Prostate gland (tissue), 2 donors: ENCODE data around the gene DAP. TPM values are rescaled to one million over a fixed set of nuclear protein-coding genes. Genes with fewer than 3 reads are reported as not detected.

Experiments
- DNase-seq: peaks from one replicate; pipeline ENCODE4 v3.0.0-alpha.2; 2019; ENCODE audit warnings: low spot score
- H3K27ac ChIP-seq, 2 donors: fragments of 200-600 bp; sonication (generic); 2 replicates each; pipeline ENCODE4 v1.5.1; 2017 to 2019
- H3K27me3 ChIP-seq: fragments of 200-600 bp; sonication (generic); replicated peaks from 2 replicates; pipeline ENCODE4 v1.5.1; 2019; ENCODE audit not compliant: insufficient read depth
- H3K36me3 ChIP-seq, 2 donors: fragments of 200-600 bp; sonication (generic); 1 replicate in 1 of 2; 2 replicates in 1 of 2; pipeline versions ENCODE4 v1.5.1 to v1.8.1; 2017 to 2019
- H3K4me1 ChIP-seq: fragments of 200-600 bp; sonication (generic); replicated peaks from 2 replicates; pipeline ENCODE4 v1.5.1; 2019
- H3K4me3 ChIP-seq, 2 donors: fragments of 200-600 bp; sonication (generic); 2 replicates each; pipeline ENCODE4 v1.5.1; 2017 to 2019
- H3K9me3 ChIP-seq: fragments of 200-600 bp; sonication (generic); 2 replicates; pipeline ENCODE4 v1.5.1; 2017
- CTCF ChIP-seq, 4 experiments: fragments of 200-600 bp in 2 of 4; fragments of 450-650 bp in 2 of 4; sonication (generic) in 2 of 4; IDR thresholded peaks; 1 replicate in 3 of 4; 2 replicates in 1 of 4; pipeline ENCODE4 v1.5.1; 2016 to 2019; ENCODE audit warnings: antibody characterized with exemption in 4 of 4, mild to moderate bottlenecking in 2 of 4, moderate library complexity in 2 of 4
- POLR2A ChIP-seq: fragments of 450-650 bp; IDR thresholded peaks from one replicate; pipeline ENCODE4 v1.6.1; 2016; ENCODE audit warnings: antibody characterized with exemption, mild to moderate bottlenecking
- POLR2AphosphoS5 ChIP-seq: sonication (generic); formaldehyde crosslinking; IDR thresholded peaks from one replicate; pipeline ENCODE4 v1.6.1; 2017; ENCODE audit warnings: antibody characterized with exemption
- WGBS: methylation state at CpG from one replicate; pipeline ENCODE4 v1.1.5; 2018; 5-methylcytosine and 5-hydroxymethylcytosine counted together
- intact Hi-C: fragments of 100-400 bp; cut with DNase I; formaldehyde crosslinking; loops from one replicate; pipeline ENCODE4 v1.14.2; 2022
- total RNA-seq, 2 donors: library from RNA; depleted of rRNA; stranded (reverse); fragments of >200 nt; gene quantifications; one replicate each; pipeline ENCODE4 v1.1.0, GENCODE V29; 2016

DAP gene
- total RNA-seq, 2 donors from 2014 or later, result 86.2 to 111 TPM

GRCh38 chr5:10682801-10683525 is 78.1 kb downstream of the DAP start:
- TF ChIP-seq POLR2A, result no peak
- TF ChIP-seq POLR2AphosphoS5, result no peak
- TF ChIP-seq CTCF (IDR thresholded peaks at IDR 0.05), result no peak
- 97% methylated on average over 16 of the region's 16 CpGs for WGBS
- no peaks in the 10 kb centered on the region for H3K27me3 ChIP-seq
- H3K4me1 ChIP-seq, result no peaks in the 10 kb centered on the region
- H3K9me3 ChIP-seq, result no peaks in the 10 kb centered on the region
- intact Hi-C loops, result no loop called here
- H3K36me3 ChIP-seq, result peaks cover 3 to 5% of the 10 kb centered on the region in 2 donors
- DNase-seq, result no peak
- no peak overlapping the region for H3K4me3 ChIP-seq
- no peak overlapping the region for H3K27ac ChIP-seq

DNA sequence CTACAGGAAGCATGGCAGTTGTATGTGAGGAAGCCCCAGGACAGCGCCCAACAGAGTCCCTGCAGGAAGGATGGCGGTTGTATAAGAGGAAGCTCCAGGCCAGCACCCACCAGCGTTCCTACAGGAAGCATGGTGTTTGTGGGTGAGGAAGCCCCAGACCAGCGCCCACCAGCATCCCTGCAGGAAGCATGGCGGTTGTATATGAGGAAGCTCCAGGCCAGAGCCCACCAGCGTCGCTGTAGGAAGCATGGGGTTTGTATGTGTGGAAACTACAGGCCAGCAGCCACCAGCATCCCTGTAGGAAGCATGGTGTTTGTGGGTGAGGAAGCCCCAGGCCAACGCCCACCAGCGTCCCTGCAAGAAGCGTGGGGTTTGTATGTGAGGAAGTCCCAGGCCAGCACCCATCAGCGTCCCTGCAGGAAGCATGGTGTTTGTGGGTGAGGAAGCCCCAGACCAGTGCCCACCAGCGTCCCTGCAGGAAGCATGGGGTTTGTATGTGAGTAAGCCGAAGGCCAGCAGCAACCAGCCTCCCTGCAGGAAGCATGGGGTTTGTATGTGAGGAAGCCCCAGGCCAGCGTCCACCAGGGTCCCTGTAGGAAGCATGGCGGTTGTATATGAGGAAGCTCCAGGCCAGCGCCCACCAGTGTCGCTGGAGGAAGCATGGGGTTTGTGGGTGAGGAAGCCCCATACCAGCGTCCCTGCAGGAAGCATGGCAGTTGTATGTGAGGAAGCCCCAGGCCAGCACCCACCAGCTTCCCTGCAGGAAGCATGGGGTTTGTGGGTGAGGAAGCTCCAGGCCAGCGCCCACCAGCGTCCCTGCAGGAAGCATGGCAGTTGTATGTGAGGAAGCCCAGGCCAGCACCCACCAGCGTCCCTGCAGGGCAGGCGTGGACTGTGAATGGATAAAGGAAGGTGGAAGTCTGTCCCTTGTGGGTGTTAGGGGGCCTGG is 79.0 kb downstream of the DAP start:
- no peak for DNase-seq
- H3K4me3 ChIP-seq, result no peak overlapping the region
- intact Hi-C loops, result no loop called here
- peaks cover 3 to 5% of the 10 kb centered on the region in 2 donors for H3K36me3 ChIP-seq
- no peak overlapping the region for H3K27ac ChIP-seq
- no peaks in the 10 kb centered on the region for H3K27me3 ChIP-seq
- WGBS, result 94% methylated on average over 22 of the region's 22 CpGs
- TF ChIP-seq POLR2A, result no peak
- TF ChIP-seq POLR2AphosphoS5, result no peak
- no peak for TF ChIP-seq CTCF (IDR thresholded peaks at IDR 0.05)
- no peaks in the 10 kb centered on the region for H3K4me1 ChIP-seq
- H3K9me3 ChIP-seq, result no peaks in the 10 kb centered on the region

GRCh38 chr5:10680876-10681481 is 80.1 kb downstream of the DAP start:
- no peaks in the 10 kb centered on the region for H3K4me1 ChIP-seq
- WGBS, result 90% methylated on average over 17 of the region's 17 CpGs
- peaks cover 3 to 5% of the 10 kb centered on the region in 2 donors for H3K36me3 ChIP-seq
- no peak for DNase-seq
- no peaks in the 10 kb centered on the region for H3K9me3 ChIP-seq
- H3K27ac ChIP-seq, result no peak overlapping the region
- no peak overlapping the region for H3K4me3 ChIP-seq
- no peak for TF ChIP-seq POLR2A
- TF ChIP-seq POLR2AphosphoS5, result no peak
- no peak for TF ChIP-seq CTCF (IDR thresholded peaks at IDR 0.05)
- no peaks in the 10 kb centered on the region for H3K27me3 ChIP-seq
- intact Hi-C loops, result no loop called here

GRCh38 chr5:10679336-10679988 is 81.6 kb downstream of the DAP start:
- no peaks in the 10 kb centered on the region for H3K4me1 ChIP-seq
- no peaks in the 10 kb centered on the region for H3K9me3 ChIP-seq
- 89% methylated on average over 15 of the region's 15 CpGs for WGBS
- intact Hi-C loops, result no loop called here
- H3K27me3 ChIP-seq, result no peaks in the 10 kb centered on the region
- H3K27ac ChIP-seq, result no peak overlapping the region
- H3K4me3 ChIP-seq, result no peak overlapping the region
- DNase-seq, result no peak
- H3K36me3 ChIP-seq, result peaks cover 3 to 5% of the 10 kb centered on the region in 2 donors
- TF ChIP-seq CTCF (IDR thresholded peaks at IDR 0.05) (no peak), POLR2AphosphoS5 (no peak), POLR2A (no peak)
